ENCODE measurements around the gene AEBP2. TPM values are rescaled to one million over a fixed set of nuclear protein-coding genes. Genes with fewer than 3 reads are reported as not detected.

AEBP2 gene
- total and polyA plus RNA-seq, 9 of the 15 experiments (the other 6 are each of a cell fraction or from before 2014, with no cell fraction given), result 5.7 to 43.7 (median 10.3) TPM

GRCh38 chr12:19546027-19546426, 106.7 kb downstream of the AEBP2 start:
- POLR2A ChIA-PET, result interaction anchor here (1.0 kb wide), 1 partner anchor 10 kb away, joined by 3 read pairs; no protein-coding TSS in a partner anchor

GRCh38 chr12:19546611-19547162, 107.4 kb downstream of the AEBP2 start:
- no peaks in the 10 kb centered on the region for H3K4me1 ChIP-seq (replicated peaks in 1 of 2; ENCODE audit: control insufficient read depth in 2 of 2, insufficient read depth in 2 of 2, low read length in 2 of 2)
- H3K27me3 ChIP-seq (ENCODE audit: control insufficient read depth in 2 of 2, insufficient read depth in 2 of 2, low read length in 2 of 2), result no peaks in the 10 kb centered on the region
- H3K36me3 ChIP-seq (ENCODE audit: control insufficient read depth, insufficient read depth, low read length), result no peaks in the 10 kb centered on the region
- DNase-seq (ENCODE audit: extremely low read depth in 1 of 4, low spot score in 3 of 4) (no peak), FAIRE-seq (no peak), ATAC-seq (no peak)
- H3K9ac ChIP-seq (ENCODE audit: insufficient read depth in 1 of 2, low read depth in 2 of 2, low read length in 2 of 2), result no peak overlapping the region
- POLR2A ChIA-PET, result interaction anchor here (1.0 kb wide), 1 partner anchor 9 kb away, joined by 3 read pairs; no protein-coding TSS in a partner anchor
- CTCF ChIA-PET (ENCODE audit: low intra/inter-chr PET ratio), result no interaction called here
- no peak overlapping the region for H3K4me3 ChIP-seq
- in situ Hi-C loops (cut with MboI) (no loop called here), intact Hi-C loops (cut with micrococcal nuclease) (no loop called here)
- H2AFZ ChIP-seq (ENCODE audit: low read depth, low read length), result no peak overlapping the region
- no peaks in the 10 kb centered on the region for H3K9me1 ChIP-seq (ENCODE audit: control insufficient read depth, insufficient read depth, low read length)
- no peaks in the 10 kb centered on the region for H3K9me3 ChIP-seq (replicated peaks; ENCODE audit: control insufficient read depth, insufficient read depth, low read depth, low read length)
- no peaks in the 10 kb centered on the region for H3K79me2 ChIP-seq (ENCODE audit: control insufficient read depth, insufficient read depth, low read length)
- H4K20me1 ChIP-seq (replicated peaks; ENCODE audit: control insufficient read depth, insufficient read depth, low read length), result no peaks in the 10 kb centered on the region
- H3K27ac ChIP-seq (ENCODE audit: extremely low read depth, low read depth, low read length), result no peak overlapping the region
- no TSS peak for BruUV-seq (replicated peaks)
- WGBS (ENCODE audit: insufficient coverage, low coverage, missing lambda C conversion rate), result 3% methylated on average over 7 of the region's 7 CpGs
- H3K4me2 ChIP-seq (ENCODE audit: insufficient read depth, low read length), result no peak overlapping the region
- TF ChIP-seq ZFPM2 (CRISPR knock-in tag; IDR thresholded peaks at IDR 0.05) (no peak), ZNF239 (CRISPR knock-in tag; IDR thresholded peaks at IDR 0.05) (no peak), BRCA1 (IDR thresholded peaks at IDR 0.05) (no peak), BRCA1 (CRISPR knock-in tag; IDR thresholded peaks at IDR 0.05) (no peak), SREBF1 (IDR thresholded peaks at IDR 0.05; ENCODE audit: borderline replicate concordance, low read depth, low read length) (no peak), SETDB1 (IDR thresholded peaks at IDR 0.05; ENCODE audit: low read length) (no peak), ZNF253 (CRISPR knock-in tag; conservative IDR thresholded peaks at IDR 0.05) (no peak), FOXP1 (CRISPR knock-in tag; IDR thresholded peaks at IDR 0.05) (no peak), PHTF2 (CRISPR knock-in tag; IDR thresholded peaks at IDR 0.05) (no peak), ZNF655 (CRISPR knock-in tag; IDR thresholded peaks at IDR 0.05) (no peak), GATAD2B (IDR thresholded peaks at IDR 0.05; ENCODE audit: borderline replicate concordance) (no peak)

More at GRCh38 chr12:19546027-19546426, 106.7 kb downstream of the AEBP2 start:
- no peak for ATAC-seq
- H3K4me1 ChIP-seq (replicated peaks in 1 of 2; ENCODE audit: control insufficient read depth in 2 of 2, insufficient read depth in 2 of 2, low read length in 2 of 2), result no peaks in the 10 kb centered on the region
- TF ChIP-seq ZNF77 (CRISPR knock-in tag; IDR thresholded peaks at IDR 0.05), result no peak
- no peak for TF ChIP-seq FOXA3 (CRISPR knock-in tag; conservative IDR thresholded peaks at IDR 0.05 in 1 of 2, IDR thresholded peaks at IDR 0.05 in 1 of 2)
- TF ChIP-seq TRIM24 (IDR thresholded peaks at IDR 0.05), result no peak
- TF ChIP-seq GTF2B (IDR thresholded peaks at IDR 0.05; ENCODE audit: extremely low read depth, insufficient read length), result no peak
- no peak for TF ChIP-seq CREB1 (IDR thresholded peaks at IDR 0.05)
- no peak for TF ChIP-seq CREB1 (CRISPR knock-in tag; IDR thresholded peaks at IDR 0.05)
- CTCF ChIA-PET (ENCODE audit: low intra/inter-chr PET ratio), result no interaction called here
- 8% methylated on average over 4 of the region's 4 CpGs for WGBS (ENCODE audit: insufficient coverage, low coverage, missing lambda C conversion rate)
- BruUV-seq (replicated peaks), result no TSS peak
- no peaks in the 10 kb centered on the region for H4K20me1 ChIP-seq (replicated peaks; ENCODE audit: control insufficient read depth, insufficient read depth, low read length)
- no peak overlapping the region for H3K27ac ChIP-seq (ENCODE audit: extremely low read depth, low read depth, low read length)
- H3K4me2 ChIP-seq (ENCODE audit: insufficient read depth, low read length), result no peak overlapping the region
- H3K9me1 ChIP-seq (ENCODE audit: control insufficient read depth, insufficient read depth, low read length), result no peaks in the 10 kb centered on the region
- DNase-seq (ENCODE audit: extremely low read depth in 1 of 4, low spot score in 3 of 4), result no peak
- in situ Hi-C loops (cut with MboI), result no loop called here
- H3K9ac ChIP-seq (ENCODE audit: insufficient read depth in 1 of 2, low read depth in 2 of 2, low read length in 2 of 2), result no peak overlapping the region
- H3K9me3 ChIP-seq (replicated peaks; ENCODE audit: control insufficient read depth, insufficient read depth, low read depth, low read length), result no peaks in the 10 kb centered on the region
- H3K27me3 ChIP-seq (ENCODE audit: control insufficient read depth in 2 of 2, insufficient read depth in 2 of 2, low read length in 2 of 2), result no peaks in the 10 kb centered on the region
- no peaks in the 10 kb centered on the region for H3K79me2 ChIP-seq (ENCODE audit: control insufficient read depth, insufficient read depth, low read length)
- H2AFZ ChIP-seq (ENCODE audit: low read depth, low read length), result no peak overlapping the region
- FAIRE-seq, result no peak
- intact Hi-C loops (cut with micrococcal nuclease), result no loop called here
- H3K36me3 ChIP-seq (ENCODE audit: control insufficient read depth, insufficient read depth, low read length), result no peaks in the 10 kb centered on the region
- H3K4me3 ChIP-seq, result no peak overlapping the region

Measured in K562 (cell line).